Measurements from ENCODE around the gene RRP12. TPM values are rescaled to one million over a fixed set of nuclear protein-coding genes. Genes with fewer than 3 reads are reported as not detected.
"Not testable (repeated sequence)": the region's sequence is repeated elsewhere in the genome, so short reads cannot be mapped to it uniquely, and the experiment has no call there.

The RRP12 gene
- polyA plus RNA-seq, 1 of the 3 experiments (the other 2 are of a cell fraction) = 46.4 TPM

- H3K9ac ChIP-seq; H3K9me3 ChIP-seq; H3K36me3 ChIP-seq (replicated peaks in 1 of 2; ENCODE audit: control insufficient read depth in 1 of 2, insufficient read depth in 2 of 2, low read length in 1 of 2); DNase-seq; H3K4me2 ChIP-seq; H3K4me1 ChIP-seq (ENCODE audit: control insufficient read depth in 1 of 2, insufficient read depth in 2 of 2, low read depth in 1 of 2, low read length in 1 of 2); H3K9me2 ChIP-seq; H3K27ac ChIP-seq (ENCODE audit: low read depth in 2 of 2, low read length in 1 of 2); POLR2A ChIA-PET; H3F3A ChIP-seq (replicated peaks; ENCODE audit: insufficient read depth); H2AFZ ChIP-seq (ENCODE audit: low read depth); H4K20me1 ChIP-seq (ENCODE audit: insufficient read depth); H3K4me3 ChIP-seq (ENCODE audit: low read depth in 2 of 2, low read length in 1 of 2); H3K27me3 ChIP-seq (ENCODE audit: insufficient read depth); H3K79me2 ChIP-seq (ENCODE audit: insufficient read depth): not testable (repeated sequence)
- CTCF ChIA-PET = interaction anchor here (1.8 kb wide), 1 partner anchor 11 kb away, joined by 6 read pairs; no protein-coding TSS in a partner anchor
- 83% methylated on average over 6 of the region's 6 CpGs for WGBS (ENCODE audit: low lambda C conversion rate)
These were observed 57.5 kb downstream of the RRP12 start for GRCh38 chr10:97343664-97344063.

DNA sequence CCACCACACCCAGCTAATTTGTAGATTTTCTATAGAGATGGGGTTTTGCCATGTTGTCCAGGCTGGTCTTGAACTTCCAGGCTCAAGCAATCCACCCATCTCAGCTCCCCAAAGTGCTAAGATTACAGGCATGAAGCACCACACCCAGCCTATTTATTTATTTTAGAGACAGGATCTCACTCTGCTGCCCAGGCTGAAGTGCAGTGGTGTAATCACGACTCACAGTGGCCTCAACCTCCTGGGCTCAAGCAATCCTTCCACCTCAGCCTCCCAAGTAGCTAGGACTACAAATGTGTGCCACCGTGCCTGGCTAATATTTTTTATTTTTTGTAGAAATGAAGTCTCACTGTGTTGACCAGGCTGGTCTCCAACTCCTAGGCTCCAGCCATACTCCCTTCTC lies 59.7 kb downstream of the RRP12 start:
- H3K4me2 ChIP-seq = no peak overlapping the region
- no peaks in the 10 kb centered on the region for H3K79me2 ChIP-seq (ENCODE audit: insufficient read depth)
- no peak overlapping the region for H3K4me3 ChIP-seq (ENCODE audit: low read depth in 2 of 2, low read length in 1 of 2)
- peaks cover 0 to 3% of the 10 kb centered on the region in 2 experiments; a peak in 1 of 4 replicates for H3K4me1 ChIP-seq (ENCODE audit: control insufficient read depth in 1 of 2, insufficient read depth in 2 of 2, low read depth in 1 of 2, low read length in 1 of 2)
- no peaks in the 10 kb centered on the region for H3K36me3 ChIP-seq (replicated peaks in 1 of 2; ENCODE audit: control insufficient read depth in 1 of 2, insufficient read depth in 2 of 2, low read length in 1 of 2)
- H3K9ac ChIP-seq = no peak overlapping the region
- H3K27me3 ChIP-seq (ENCODE audit: insufficient read depth) = no peaks in the 10 kb centered on the region
- H4K20me1 ChIP-seq (ENCODE audit: insufficient read depth) = no peaks in the 10 kb centered on the region
- H3F3A ChIP-seq (replicated peaks; ENCODE audit: insufficient read depth) = peaks cover 9% of the 10 kb centered on the region
- 51% methylated on average over 2 of the region's 2 CpGs for WGBS (ENCODE audit: low lambda C conversion rate)
- CTCF ChIA-PET = interaction anchor here (1.4 to 2.1 kb wide), 2 partner anchors 10 to 63 kb away, joined by 4 to 8 read pairs; no protein-coding TSS in a partner anchor
- H3K27ac ChIP-seq (ENCODE audit: low read depth in 2 of 2, low read length in 1 of 2) = no peak overlapping the region
- TF ChIP-seq MAX (IDR thresholded peaks at IDR 0.05; ENCODE audit: low read depth) (no peak), REST (IDR thresholded peaks at IDR 0.05; ENCODE audit: low read depth, low read length) (no peak)
- TF ChIP-seq, protein P1, sequence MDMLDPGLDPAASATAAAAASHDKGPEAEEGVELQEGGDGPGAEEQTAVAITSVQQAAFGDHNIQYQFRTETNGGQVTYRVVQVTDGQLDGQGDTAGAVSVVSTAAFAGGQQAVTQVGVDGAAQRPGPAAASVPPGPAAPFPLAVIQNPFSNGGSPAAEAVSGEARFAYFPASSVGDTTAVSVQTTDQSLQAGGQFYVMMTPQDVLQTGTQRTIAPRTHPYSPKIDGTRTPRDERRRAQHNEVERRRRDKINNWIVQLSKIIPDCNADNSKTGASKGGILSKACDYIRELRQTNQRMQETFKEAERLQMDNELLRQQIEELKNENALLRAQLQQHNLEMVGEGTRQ (IDR thresholded peaks at IDR 0.05; ENCODE audit: borderline replicate concordance, low read depth, low read length) = no peak
- no peak for DNase-seq
- no peak overlapping the region for H2AFZ ChIP-seq (ENCODE audit: low read depth)
- POLR2A ChIA-PET = no interaction called here
- no peaks in the 10 kb centered on the region for H3K9me3 ChIP-seq
- no peaks in the 10 kb centered on the region for H3K9me2 ChIP-seq

GRCh38 chr10:97338041-97338440 lies 63.1 kb downstream of the RRP12 start:
- Histone ChIP-seq H3K4me3 (ENCODE audit: low read depth in 2 of 2, low read length in 1 of 2) (no peak overlapping the region), H3K9me2 (no peaks in the 10 kb centered on the region), H3K9ac (no peak overlapping the region), H4K20me1 (ENCODE audit: insufficient read depth) (no peaks in the 10 kb centered on the region), H3K27me3 (ENCODE audit: insufficient read depth) (no peaks in the 10 kb centered on the region), H3K9me3 (no peaks in the 10 kb centered on the region), H3K4me2 (no peak overlapping the region), H2AFZ (ENCODE audit: low read depth) (no peak overlapping the region), H3K27ac (ENCODE audit: low read depth in 2 of 2, low read length in 1 of 2) (no peak overlapping the region), H3K36me3 (replicated peaks in 1 of 2; ENCODE audit: control insufficient read depth in 1 of 2, insufficient read depth in 2 of 2, low read length in 1 of 2) (no peaks in the 10 kb centered on the region), H3K4me1 (ENCODE audit: control insufficient read depth in 1 of 2, insufficient read depth in 2 of 2, low read depth in 1 of 2, low read length in 1 of 2) (peaks cover 0 to 10% of the 10 kb centered on the region in 2 experiments; a peak in 1 of 4 replicates), H3F3A (replicated peaks; ENCODE audit: insufficient read depth) (peaks cover 19% of the 10 kb centered on the region), H3K79me2 (ENCODE audit: insufficient read depth) (no peaks in the 10 kb centered on the region)
- POLR2A ChIA-PET = interaction anchor here (0.8 kb wide), 1 partner anchor 46 kb away, joined by 4 read pairs; the partner anchor contains the start of gene ARHGAP19
- DNase-seq = no peak
- CTCF ChIA-PET = no interaction called here
- WGBS (ENCODE audit: low lambda C conversion rate) = 88% methylated on average over 5 of the region's 5 CpGs
- TF ChIP-seq RAD21 (IDR thresholded peaks at IDR 0.05; ENCODE audit: low read length) (no peak), RXRA (IDR thresholded peaks at IDR 0.05; ENCODE audit: borderline replicate concordance, low read depth) (no peak), ELF1 (IDR thresholded peaks at IDR 0.05) (no peak), NRF1 (IDR thresholded peaks at IDR 0.05; ENCODE audit: low read depth, low read length) (no peak), EP300 (IDR thresholded peaks at IDR 0.05; ENCODE audit: borderline replicate concordance in 1 of 2, low read depth in 1 of 2, low read length in 1 of 2) (no peak), FOXM1 (IDR thresholded peaks at IDR 0.05; ENCODE audit: low read depth) (no peak), POLR2AphosphoS5 (IDR thresholded peaks at IDR 0.05; ENCODE audit: low read depth, low read length) (no peak), FOSL2 (IDR thresholded peaks at IDR 0.05; ENCODE audit: borderline replicate concordance, low read depth) (no peak)
